ENCODE measurements around the gene MAPRE2.

DNA sequence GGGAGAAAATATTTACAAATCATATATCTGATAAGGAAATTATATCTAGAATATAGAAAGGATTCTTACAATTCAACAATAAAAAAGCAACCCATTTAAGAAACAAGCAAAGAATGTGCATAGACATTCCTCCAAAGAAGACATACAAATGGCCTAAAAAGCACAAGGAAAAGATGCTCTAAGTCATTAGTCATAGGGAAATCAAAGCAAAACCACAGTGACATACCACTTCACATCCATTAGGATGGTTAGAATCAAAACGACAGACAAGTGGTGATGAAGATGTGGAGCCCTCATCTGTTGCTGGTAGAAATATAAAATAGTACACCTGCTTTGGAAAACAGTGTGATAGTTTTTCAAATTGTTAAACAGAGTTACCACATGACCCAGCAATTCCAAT is 48.2 kb downstream of the MAPRE2 start:
- TF ChIP-seq, protein P1, sequence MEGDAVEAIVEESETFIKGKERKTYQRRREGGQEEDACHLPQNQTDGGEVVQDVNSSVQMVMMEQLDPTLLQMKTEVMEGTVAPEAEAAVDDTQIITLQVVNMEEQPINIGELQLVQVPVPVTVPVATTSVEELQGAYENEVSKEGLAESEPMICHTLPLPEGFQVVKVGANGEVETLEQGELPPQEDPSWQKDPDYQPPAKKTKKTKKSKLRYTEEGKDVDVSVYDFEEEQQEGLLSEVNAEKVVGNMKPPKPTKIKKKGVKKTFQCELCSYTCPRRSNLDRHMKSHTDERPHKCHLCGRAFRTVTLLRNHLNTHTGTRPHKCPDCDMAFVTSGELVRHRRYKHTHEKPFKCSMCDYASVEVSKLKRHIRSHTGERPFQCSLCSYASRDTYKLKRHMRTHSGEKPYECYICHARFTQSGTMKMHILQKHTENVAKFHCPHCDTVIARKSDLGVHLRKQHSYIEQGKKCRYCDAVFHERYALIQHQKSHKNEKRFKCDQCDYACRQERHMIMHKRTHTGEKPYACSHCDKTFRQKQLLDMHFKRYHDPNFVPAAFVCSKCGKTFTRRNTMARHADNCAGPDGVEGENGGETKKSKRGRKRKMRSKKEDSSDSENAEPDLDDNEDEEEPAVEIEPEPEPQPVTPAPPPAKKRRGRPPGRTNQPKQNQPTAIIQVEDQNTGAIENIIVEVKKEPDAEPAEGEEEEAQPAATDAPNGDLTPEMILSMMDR (IDR thresholded peaks at IDR 0.05): no peak
- no peak for TF ChIP-seq POLR2A (IDR thresholded peaks at IDR 0.05)
